Measurements from ENCODE around the gene GNPTG. TPM values are rescaled to one million over a fixed set of nuclear protein-coding genes. Genes with fewer than 3 reads are reported as not detected.

Gene GNPTG
- total RNA-seq, 1 experiment from 2014 or later: 29.4 TPM

DNA sequence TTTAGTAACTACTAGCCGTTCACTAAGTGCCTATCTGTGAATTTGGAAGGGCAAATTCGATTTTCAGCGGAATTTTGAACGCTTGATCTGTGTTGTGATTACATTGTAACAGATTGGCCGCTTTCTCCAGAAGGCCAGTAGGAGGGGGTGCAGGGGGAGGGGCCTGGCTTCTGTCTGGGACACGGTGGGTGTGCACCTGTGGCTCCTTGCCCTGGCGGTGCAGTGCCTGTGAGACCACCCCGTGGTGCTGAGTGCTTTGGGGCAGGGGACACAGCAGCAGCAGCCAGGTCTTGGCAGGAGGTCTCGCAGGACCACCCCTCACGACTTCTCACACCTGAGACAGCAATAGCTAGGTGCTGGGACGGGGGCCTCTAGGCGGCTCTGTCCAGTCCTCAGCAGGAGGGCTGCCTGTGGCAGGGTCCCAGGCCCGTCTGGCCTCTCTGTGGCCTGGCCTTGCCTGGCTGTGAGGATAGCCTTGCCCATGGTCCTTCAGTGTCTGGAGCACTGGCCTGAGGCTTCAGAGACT, 40.5 kb upstream of the GNPTG start:
- no peak overlapping the region for H2BK120ac ChIP-seq (ENCODE audit: low read depth, low read length, poor library complexity, severe bottlenecking)
- no peak overlapping the region for H4K5ac ChIP-seq (ENCODE audit: insufficient read length, low read depth, low read length)
- H3K79me2 ChIP-seq (ENCODE audit: insufficient read depth, low read length): peaks cover 47% of the 10 kb centered on the region
- no peak overlapping the region for H4K91ac ChIP-seq (ENCODE audit: insufficient read length, low read depth, low read length)
- H3K4ac ChIP-seq (ENCODE audit: low read depth, low read length): no peak overlapping the region
- Mint-ChIP-seq H3K36me3 (ENCODE audit: insufficient read depth in 1 of 3, low read depth in 3 of 3) (peaks cover 26 to 44% (median 39%) of the 10 kb centered on the region in 3 experiments), H3K4me3 (peak overlapping the region; percentile 95 to 99), H3K4me1 (peaks cover 13 to 22% of the 10 kb centered on the region in 2 experiments), H3K9me3 (peaks cover 4 to 6% of the 10 kb centered on the region in 2 experiments), H3K27me3 (ENCODE audit: low read depth) (no peaks in the 10 kb centered on the region), H3K27ac (peak overlapping the region in 2 of 3 experiments; percentile 28 to 97; a peak in 1 of 7 replicates)
- peaks cover 13% of the 10 kb centered on the region for H3K23me2 ChIP-seq (ENCODE audit: insufficient read length, low read depth, low read length, poor library complexity, severe bottlenecking)
- no peak for DNase-seq
- H2AK5ac ChIP-seq (ENCODE audit: insufficient read length, low read length): no peak overlapping the region
- no peak overlapping the region for H2BK12ac ChIP-seq (ENCODE audit: insufficient read length, low read depth, low read length)
- H3K27ac ChIP-seq (ENCODE audit: insufficient read length, low read depth, low read length): no peak overlapping the region
- no peak overlapping the region for H3K56ac ChIP-seq (ENCODE audit: insufficient read length, low read depth, low read length)
- peaks cover 5% of the 10 kb centered on the region for H4K20me1 ChIP-seq (ENCODE audit: control insufficient read depth, insufficient read depth, insufficient read length)
- H3K4me2 ChIP-seq (ENCODE audit: insufficient read depth, insufficient read length, low read length): peak overlapping the region; percentile 98
- WGBS (ENCODE audit: extremely low coverage, insufficient read length, low lambda C conversion rate): no CpG with 5 or more reads among the region's 13 CpGs
- no peak overlapping the region for H3K23ac ChIP-seq (ENCODE audit: insufficient read length, low read depth, low read length)
- no peak overlapping the region for H3T11ph ChIP-seq (ENCODE audit: low read length)
- H2BK5ac ChIP-seq (ENCODE audit: insufficient read length, low read length): no peak overlapping the region
- no peaks in the 10 kb centered on the region for H3K9me3 ChIP-seq (ENCODE audit: control insufficient read depth, low read depth, low read length)
- H4K8ac ChIP-seq (replicated peaks; ENCODE audit: insufficient read length, low read depth, low read length): no peak overlapping the region
- no peak overlapping the region for H2AFZ ChIP-seq (ENCODE audit: low read length)
- H3K27me3 ChIP-seq (ENCODE audit: insufficient read depth, low read length): no peaks in the 10 kb centered on the region
- no peak overlapping the region for H3K14ac ChIP-seq (ENCODE audit: insufficient read depth, low read length)
- H3K18ac ChIP-seq (ENCODE audit: insufficient read length, low read depth, low read length): no peak overlapping the region
- H3K79me1 ChIP-seq (ENCODE audit: insufficient read depth, low read depth, low read length, poor library complexity, severe bottlenecking): peaks cover 9% of the 10 kb centered on the region
- H3K9ac ChIP-seq (ENCODE audit: extremely low read depth, insufficient read length, low read length): peak overlapping the region; percentile 71
- H3K4me1 ChIP-seq (ENCODE audit: insufficient read depth, low read length): no peaks in the 10 kb centered on the region; the same call in 1 of the 2 replicates
- TF ChIP-seq, protein P1, sequence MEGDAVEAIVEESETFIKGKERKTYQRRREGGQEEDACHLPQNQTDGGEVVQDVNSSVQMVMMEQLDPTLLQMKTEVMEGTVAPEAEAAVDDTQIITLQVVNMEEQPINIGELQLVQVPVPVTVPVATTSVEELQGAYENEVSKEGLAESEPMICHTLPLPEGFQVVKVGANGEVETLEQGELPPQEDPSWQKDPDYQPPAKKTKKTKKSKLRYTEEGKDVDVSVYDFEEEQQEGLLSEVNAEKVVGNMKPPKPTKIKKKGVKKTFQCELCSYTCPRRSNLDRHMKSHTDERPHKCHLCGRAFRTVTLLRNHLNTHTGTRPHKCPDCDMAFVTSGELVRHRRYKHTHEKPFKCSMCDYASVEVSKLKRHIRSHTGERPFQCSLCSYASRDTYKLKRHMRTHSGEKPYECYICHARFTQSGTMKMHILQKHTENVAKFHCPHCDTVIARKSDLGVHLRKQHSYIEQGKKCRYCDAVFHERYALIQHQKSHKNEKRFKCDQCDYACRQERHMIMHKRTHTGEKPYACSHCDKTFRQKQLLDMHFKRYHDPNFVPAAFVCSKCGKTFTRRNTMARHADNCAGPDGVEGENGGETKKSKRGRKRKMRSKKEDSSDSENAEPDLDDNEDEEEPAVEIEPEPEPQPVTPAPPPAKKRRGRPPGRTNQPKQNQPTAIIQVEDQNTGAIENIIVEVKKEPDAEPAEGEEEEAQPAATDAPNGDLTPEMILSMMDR (conservative IDR thresholded peaks at IDR 0.05): no peak
- H2BK20ac ChIP-seq (ENCODE audit: low read depth, low read length, poor library complexity, severe bottlenecking): no peak overlapping the region
- no peak overlapping the region for H2BK15ac ChIP-seq (ENCODE audit: low read depth, low read length)
